Fibroblast of skin of left quadriceps (primary cell): ENCODE data around the gene ZNF701.
A peak's percentile ranks its signal among the peaks of the same experiment; 100 is the strongest.
"Not testable (repeated sequence)": the region's sequence is repeated elsewhere in the genome, so short reads cannot be mapped to it uniquely, and the experiment has no call there.

Source experiments
- DNase-seq, 2 experiments: peaks; one replicate each; pipeline ENCODE4 v3.0.0-alpha.2; 2013; ENCODE audit warnings: low read depth in 2 of 2

Gene ZNF701

DNA sequence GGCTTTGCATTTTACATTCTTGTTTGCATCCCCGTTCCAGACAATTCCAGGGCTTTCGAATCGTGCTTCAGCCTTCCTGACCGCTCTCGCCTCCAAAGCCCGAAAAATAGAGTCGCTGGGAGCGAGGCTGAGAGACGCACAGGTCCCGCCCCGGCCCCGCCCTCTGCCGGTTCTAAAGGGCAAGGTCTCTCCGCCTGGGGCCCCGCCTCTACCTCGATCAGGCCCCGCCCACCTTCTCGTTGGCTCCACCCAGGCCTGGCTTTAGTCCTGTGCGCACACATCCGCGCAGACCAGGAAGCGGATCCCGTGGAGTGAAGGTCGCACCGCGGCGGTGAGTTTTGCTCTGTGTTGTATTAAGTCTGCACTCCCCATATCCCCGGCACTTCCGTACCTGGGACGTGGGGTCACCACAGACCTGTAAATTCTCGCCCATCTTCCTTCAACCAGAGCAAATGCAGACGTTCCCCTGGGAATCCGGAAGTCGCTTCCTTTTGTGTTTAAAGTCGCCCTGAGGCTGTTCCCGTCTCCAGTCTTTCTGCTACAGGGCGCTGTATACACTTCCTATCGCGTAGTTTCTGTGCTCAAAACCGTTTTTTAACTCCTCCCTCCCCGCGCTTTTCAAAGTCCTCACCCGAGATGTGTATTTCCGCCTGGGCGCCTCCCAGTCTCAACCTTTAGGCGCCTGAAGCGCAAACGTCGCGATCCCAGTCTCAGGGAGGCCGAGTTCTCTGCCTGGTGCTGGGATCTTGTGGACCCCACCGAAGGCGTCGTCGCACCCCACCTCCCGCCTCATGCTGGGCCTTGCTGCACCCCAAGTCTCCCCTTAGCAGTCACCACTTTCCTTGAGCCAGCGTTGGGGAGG lies at the start of gene ZNF701:
TSS of gene ZNF701 (plus strand) at position 288 of the 862 bp plus-strand sequence. CDS start 3,861 bp downstream, outside the sequence.
- DNase-seq = peak; percentile 77 to 81

DNA sequence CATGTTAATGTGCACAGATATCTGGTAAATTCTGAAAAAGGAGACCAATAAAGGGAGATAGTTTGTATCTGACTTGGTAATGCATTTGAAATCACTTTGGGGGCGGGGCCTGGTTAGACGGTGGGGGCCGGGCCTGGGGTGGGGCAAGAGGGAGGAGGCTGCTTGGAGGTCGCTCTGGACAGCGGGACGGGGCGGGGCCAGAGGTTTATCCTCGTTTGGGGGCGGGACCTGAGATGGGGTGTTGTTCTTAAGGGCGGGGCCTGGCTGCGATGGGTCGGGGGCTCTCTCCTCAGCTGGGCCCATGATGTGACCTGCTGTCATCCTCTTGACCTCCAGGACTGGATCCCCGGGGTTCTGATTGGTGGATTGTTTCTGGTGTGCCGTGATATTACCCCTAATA lies 47.5 kb upstream of the ZNF701 start:
- no peak for DNase-seq

DNA sequence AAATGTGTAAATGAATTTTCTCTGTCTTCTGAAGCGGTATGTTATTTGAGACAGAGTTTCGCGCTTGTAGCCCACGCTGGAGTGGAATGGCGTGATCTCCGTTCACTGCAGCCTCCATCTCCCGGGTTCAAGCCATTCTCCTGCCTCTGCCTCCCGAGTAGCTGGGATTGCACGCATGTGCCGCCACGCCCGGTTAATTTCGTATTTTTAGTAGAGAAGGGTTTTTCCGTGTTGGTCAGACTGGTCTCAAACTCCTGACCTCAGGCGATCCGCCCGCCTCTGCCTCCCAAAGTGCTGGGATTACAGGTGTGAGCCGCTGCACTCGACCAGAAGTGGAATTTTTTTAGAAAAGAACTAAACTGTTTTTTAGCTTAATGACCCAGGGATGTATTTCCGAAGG lies 46.0 kb upstream of the ZNF701 start:
- no peak for DNase-seq

DNA sequence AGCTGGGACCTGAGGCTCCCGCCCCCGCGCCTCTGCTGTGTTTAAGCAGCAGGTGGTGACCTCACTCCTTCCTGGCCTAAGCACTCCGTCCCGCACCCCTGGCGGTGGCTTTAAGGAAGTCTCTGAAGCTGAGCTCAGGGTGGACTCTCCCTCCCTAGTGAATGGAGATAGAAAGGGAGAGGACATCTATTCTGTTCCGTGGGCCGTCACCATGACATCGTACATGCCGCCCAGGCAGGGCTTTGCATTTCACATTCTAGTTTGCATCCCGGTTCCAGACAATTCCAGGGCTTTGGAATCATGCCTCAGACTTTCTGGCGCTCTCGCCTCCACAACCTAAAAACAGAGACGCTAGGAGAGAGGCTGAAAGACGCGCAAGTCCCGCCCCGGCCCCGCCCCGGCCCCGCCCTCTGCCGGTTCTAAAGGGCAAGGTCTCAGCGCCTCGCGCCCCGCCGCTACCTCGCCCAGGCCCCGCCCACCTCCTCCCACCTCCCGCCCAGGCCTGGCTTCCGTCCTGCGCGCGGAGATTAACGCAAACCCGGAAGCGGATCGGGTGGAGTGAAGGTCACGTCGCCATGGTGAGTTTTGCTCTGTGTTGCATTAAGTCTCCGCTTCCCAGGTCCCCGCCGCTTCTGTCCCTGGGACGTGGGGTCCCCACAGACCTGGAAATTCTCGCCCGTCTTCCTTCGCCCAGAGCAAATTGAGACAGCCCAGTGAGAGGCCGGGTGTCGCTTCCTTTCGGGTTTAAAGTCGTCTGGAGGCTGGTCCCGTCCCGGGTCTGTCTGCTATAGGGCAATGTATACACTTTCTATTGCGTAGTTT lies 42.7 kb upstream of the ZNF701 start, which contains the start of gene ZNF808:
TSS of gene ZNF808 (plus strand) at position 535 of the 822 bp plus-strand sequence. CDS start 15,617 bp downstream, outside the sequence.
- DNase-seq = peak; percentile 63 to 64

DNA sequence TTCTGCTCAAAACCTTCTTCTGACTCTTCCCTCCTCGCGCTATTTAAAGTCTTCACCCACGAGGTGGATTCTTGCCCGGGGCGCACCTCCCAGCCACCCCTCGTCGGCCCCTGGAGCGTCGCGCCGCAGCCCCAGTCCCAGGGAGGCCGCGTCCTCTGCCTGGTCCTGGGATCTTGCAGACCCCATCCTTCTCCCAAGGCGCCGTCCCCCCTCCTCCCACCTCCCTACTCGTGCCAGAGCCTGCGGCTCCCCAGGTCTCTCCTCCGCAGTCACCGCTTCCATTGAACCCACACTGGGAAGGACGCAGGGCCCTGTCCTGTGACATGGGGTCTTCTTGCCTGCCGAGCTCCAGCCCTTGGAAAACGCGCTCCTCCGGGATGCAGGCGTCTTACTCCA lies 42.1 kb upstream of the ZNF701 start:
- no peak for DNase-seq

DNA sequence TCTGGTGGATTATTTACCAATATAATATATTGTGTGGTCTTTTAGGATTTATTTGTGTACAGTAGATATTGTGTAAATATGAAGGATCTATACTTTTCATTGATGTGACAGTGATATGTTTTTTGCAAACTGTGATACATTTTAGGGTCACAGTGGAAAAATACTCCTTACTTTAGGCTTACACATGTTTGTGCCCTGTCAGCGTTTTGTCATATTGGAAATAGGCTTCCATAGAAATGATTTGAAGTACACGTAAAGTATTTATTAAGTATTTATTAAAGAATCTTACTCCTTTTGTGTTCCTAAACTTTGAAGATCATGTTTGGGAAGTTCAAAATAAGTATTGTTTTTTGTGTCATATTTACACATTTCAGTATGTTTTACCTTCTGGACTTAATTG lies 37.6 kb upstream of the ZNF701 start:
- DNase-seq = no peak

GRCh38 chr19:52533901-52534300 lies 36.2 kb upstream of the ZNF701 start:
- DNase-seq = no peak

- not testable (repeated sequence) for DNase-seq
These were observed 34.7 kb upstream of the ZNF701 start for GRCh38 chr19:52535385-52535770.

- DNase-seq = peak in 1 of 2 experiments; percentile 24
These were observed 34.2 kb upstream of the ZNF701 start for GRCh38 chr19:52535771-52536447.

GRCh38 chr19:52536448-52536800 lies 33.7 kb upstream of the ZNF701 start:
- DNase-seq = no peak

- DNase-seq = not testable (repeated sequence)
These were observed 31.3 kb upstream of the ZNF701 start for GRCh38 chr19:52538815-52539214.

GRCh38 chr19:52541176-52541575 lies 28.9 kb upstream of the ZNF701 start:
- not testable (repeated sequence) for DNase-seq

- no peak for DNase-seq
These were observed 28.5 kb upstream of the ZNF701 start for GRCh38 chr19:52541608-52542007.

DNA sequence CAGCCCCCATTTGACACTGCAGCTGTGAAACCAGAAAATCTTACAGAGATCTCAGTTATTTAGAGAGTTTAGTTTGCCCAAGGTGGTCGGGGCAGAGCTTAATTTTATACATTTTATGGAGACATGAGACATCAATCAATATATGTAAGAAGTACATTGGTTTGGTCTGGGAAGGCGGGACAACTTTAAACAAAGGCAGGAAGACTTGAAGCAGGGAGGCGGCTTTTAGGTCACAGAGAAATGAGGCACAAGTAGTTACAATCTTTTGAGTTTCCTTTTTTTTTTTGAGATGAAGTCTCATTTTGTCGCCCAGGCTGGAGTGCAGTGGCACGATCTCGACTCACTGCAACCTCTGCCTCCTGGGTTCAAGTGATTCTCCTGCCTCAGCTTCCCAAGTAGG lies 27.5 kb upstream of the ZNF701 start:
- not testable (repeated sequence) for DNase-seq

GRCh38 chr19:52542984-52543664 lies 27.0 kb upstream of the ZNF701 start:
- no peak for DNase-seq

DNA sequence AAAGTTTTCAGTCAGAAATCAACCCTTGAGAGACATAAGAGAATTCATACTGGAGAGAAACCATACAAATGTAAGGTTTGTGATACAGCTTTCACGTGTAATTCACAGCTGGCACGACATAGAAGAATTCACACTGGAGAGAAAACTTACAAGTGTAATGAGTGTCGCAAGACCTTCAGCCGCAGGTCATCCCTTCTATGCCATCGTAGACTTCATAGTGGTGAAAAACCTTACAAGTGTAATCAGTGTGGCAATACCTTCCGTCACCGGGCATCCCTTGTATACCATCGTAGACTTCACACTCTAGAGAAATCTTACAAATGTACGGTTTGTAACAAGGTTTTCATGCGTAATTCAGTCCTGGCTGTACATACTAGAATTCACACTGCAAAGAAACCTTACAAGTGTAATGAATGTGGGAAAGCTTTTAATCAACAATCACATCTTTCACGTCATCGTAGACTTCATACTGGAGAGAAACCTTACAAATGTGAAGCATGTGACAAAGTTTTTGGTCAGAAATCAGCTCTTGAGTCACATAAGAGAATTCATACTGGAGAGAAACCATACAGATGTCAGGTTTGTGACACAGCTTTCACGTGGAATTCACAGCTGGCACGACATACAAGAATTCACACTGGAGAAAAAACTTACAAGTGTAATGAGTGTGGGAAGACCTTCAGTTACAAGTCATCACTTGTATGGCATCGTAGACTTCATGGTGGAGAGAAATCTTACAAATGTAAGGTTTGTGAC lies 15.7 kb upstream of the ZNF701 start:
- no peak for DNase-seq

DNA sequence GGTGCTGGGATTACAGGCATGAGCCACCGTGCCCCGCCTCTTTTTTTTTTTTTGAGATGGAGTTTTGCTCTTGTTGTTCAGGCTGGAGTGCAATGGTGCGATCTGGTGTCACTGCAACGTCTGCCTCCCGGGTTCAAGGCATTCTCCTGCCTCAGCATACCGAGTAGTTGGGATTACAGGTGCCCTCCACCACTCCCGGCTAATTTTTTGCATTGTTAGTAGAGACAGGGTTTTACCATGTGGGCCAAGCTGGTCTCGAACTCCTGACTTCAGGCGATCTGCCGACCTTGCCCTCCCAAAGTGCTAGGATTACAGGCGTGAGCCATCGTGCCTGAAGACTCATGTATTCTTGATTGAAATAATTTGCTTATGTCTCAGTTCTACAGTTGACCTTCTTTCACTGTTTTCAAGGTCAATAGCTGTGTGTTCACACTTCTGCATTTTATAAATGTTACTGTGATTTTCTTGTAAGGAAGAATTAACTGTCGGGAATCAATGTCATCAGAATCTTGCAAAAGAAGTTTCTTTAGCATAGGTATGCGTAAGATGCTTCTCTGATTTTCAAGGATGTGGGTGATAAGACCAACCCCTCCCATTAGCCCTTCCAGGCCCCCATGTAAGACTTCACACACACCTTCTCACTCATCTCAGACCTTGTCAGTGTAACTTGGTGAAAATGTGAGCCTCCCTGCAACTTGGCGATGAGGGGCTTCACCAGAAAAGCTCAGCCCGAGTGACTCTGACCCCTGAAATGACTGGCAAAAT lies 12.7 kb upstream of the ZNF701 start:
- DNase-seq = no peak

DNA sequence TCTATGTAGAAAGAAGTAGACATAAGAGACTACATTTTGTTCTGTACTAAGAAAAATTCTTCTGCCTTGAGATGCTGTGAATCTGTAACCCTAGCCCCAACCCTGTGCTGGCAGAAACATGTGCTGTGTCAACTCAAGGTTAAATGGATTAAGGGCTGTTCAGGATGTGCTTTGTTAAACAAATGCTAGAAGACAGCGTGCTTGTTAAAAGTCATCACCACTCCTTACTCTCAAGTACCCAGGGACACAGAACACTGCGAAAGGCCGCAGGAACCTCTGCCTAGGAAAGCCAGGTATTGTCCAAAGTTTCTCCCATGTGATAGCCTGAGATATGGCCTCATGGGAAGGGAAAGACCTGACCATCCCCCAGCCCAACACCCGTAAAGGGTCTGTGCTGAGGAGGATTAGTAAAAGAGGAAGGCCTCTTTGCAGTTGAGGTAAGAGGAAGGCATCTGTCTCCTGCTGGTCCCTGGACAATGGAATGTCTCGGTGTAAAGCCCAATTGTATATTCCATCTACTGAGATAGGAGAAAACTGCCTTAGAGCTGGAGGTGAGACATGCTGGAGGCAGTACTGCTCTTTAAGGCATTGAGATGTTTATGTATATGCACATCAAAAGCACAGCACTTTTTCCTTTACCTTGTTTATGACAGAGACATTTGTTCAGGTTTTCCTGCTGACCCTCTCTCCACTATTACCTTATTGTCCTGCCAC lies 11.2 kb upstream of the ZNF701 start:
- DNase-seq = not testable (repeated sequence)

- DNase-seq = not testable (repeated sequence)
These were observed 8.5 kb upstream of the ZNF701 start for GRCh38 chr19:52561611-52562010.
